MCF 10A (cell line): ENCODE data around the gene ANGPTL2. TPM values are rescaled to one million over a fixed set of nuclear protein-coding genes. Genes with fewer than 3 reads are reported as not detected.

ENCODE experiments used
- BruUV-seq: library from RNA; stranded (reverse); fragments of 400-500 nt; replicated peaks from 2 replicates; lab custom pipeline; 2021; lab: Mats Ljungman, UMichigan
- CTCF ChIA-PET: fragments of 300-600 bp; sonication (Branson Sonifier 250); formaldehyde crosslinking; extraction: SDS; loops from one replicate; lab custom pipeline; 2021; ENCODE audit warnings: antibody characterized with exemption, inconsistent platforms; lab: Yijun Ruan, JAX
- POLR2A ChIA-PET: fragments of 300-600, 350-650 bp; sonication (Branson Sonifier 250); formaldehyde crosslinking; extraction: SDS; loops from one replicate; lab custom pipeline; 2020; ENCODE audit warnings: antibody characterized with exemption, inconsistent platforms; lab: Yijun Ruan, JAX
- DNase-seq: peaks from one replicate; pipeline ENCODE4 v3.0.0-alpha.2; 2018; ENCODE audit not compliant: unreplicated experiment
- H3K27ac Mint-ChIP-seq: one replicate; pipeline ENCODE4 v1.8.0; 2022; ENCODE audit warnings: mild to moderate bottlenecking, low read depth, mixed read lengths; ENCODE audit not compliant: unreplicated experiment
- H3K27me3 Mint-ChIP-seq: one replicate; pipeline ENCODE4 v1.8.0; 2022; ENCODE audit warnings: mixed read lengths; ENCODE audit not compliant: insufficient read depth, unreplicated experiment
- H3K36me3 Mint-ChIP-seq: one replicate; pipeline ENCODE4 v1.8.0; 2022; ENCODE audit warnings: mild to moderate bottlenecking, moderate library complexity, mixed read lengths; ENCODE audit not compliant: insufficient read depth, unreplicated experiment
- H3K4me1 Mint-ChIP-seq: one replicate; pipeline ENCODE4 v1.8.0; 2022; ENCODE audit warnings: mixed read lengths; ENCODE audit not compliant: insufficient read depth, unreplicated experiment
- H3K4me3 Mint-ChIP-seq: one replicate; pipeline ENCODE4 v1.8.0; 2022; ENCODE audit warnings: mild to moderate bottlenecking, moderate library complexity, mixed read lengths; ENCODE audit not compliant: unreplicated experiment
- H3K9me3 Mint-ChIP-seq: one replicate; pipeline ENCODE4 v1.8.0; 2022; ENCODE audit warnings: mixed read lengths; ENCODE audit not compliant: unreplicated experiment
- intact Hi-C: fragments of 100-400 bp; cut with micrococcal nuclease; formaldehyde crosslinking; loops from 2 replicates; pipeline ENCODE4 v1.14.1; 2022
- total RNA-seq: library from RNA; stranded (reverse); gene quantifications from 2 replicates; pipeline ENCODE4 v1.2.3, GENCODE V29; 2022
- TF ChIP-seq, protein P1 (sequence below): fragments of 200-600 bp; IDR thresholded peaks from one replicate; pipeline ENCODE4 v1.8.0; 2022; ENCODE audit warnings: antibody characterized with exemption, mild to moderate bottlenecking; ENCODE audit not compliant: unreplicated experiment

The ANGPTL2 gene
- total RNA-seq, 1 experiment from 2014 or later: not detected

DNA sequence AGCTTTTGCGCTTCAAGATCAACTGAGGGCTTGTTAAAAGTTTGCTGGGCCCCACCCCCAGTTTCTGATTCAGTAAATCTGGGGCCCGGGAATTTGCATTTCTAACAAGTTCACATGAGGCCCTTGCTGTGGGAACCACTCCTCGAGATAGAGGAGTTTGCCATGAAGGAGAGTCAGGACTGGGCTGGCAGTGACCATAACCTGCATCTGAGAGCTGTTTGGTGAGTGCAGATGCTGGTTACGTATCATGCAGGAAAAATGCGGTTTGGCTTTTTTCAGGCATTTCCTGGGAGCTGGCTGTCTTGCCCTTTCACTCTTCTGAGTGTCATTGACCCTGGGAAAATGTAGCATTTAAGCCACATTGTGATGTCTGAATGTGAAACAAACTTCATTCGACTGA lies 9.4 kb upstream of the ANGPTL2 start:
- DNase-seq: peak; percentile 19
- CTCF ChIA-PET: interaction anchor here (0.8 kb wide), 1 partner anchor 14 kb away, joined by 4 read pairs; no protein-coding TSS in a partner anchor
- intact Hi-C loops: no loop called here
- H3K27ac Mint-ChIP-seq: no peak overlapping the region
- peaks cover 20% of the 10 kb centered on the region for H3K27me3 Mint-ChIP-seq
- POLR2A ChIA-PET: interaction anchor here (0.6 to 1.5 kb wide), 3 partner anchors 9 to 56 kb away, joined by 3 to 6 read pairs (median 5); no protein-coding TSS in a partner anchor
- H3K9me3 Mint-ChIP-seq: no peaks in the 10 kb centered on the region
- no peak overlapping the region for H3K4me3 Mint-ChIP-seq
- no peaks in the 10 kb centered on the region for H3K36me3 Mint-ChIP-seq
- peaks cover 12% of the 10 kb centered on the region for H3K4me1 Mint-ChIP-seq
- BruUV-seq: no TSS peak
- TF ChIP-seq, protein P1, sequence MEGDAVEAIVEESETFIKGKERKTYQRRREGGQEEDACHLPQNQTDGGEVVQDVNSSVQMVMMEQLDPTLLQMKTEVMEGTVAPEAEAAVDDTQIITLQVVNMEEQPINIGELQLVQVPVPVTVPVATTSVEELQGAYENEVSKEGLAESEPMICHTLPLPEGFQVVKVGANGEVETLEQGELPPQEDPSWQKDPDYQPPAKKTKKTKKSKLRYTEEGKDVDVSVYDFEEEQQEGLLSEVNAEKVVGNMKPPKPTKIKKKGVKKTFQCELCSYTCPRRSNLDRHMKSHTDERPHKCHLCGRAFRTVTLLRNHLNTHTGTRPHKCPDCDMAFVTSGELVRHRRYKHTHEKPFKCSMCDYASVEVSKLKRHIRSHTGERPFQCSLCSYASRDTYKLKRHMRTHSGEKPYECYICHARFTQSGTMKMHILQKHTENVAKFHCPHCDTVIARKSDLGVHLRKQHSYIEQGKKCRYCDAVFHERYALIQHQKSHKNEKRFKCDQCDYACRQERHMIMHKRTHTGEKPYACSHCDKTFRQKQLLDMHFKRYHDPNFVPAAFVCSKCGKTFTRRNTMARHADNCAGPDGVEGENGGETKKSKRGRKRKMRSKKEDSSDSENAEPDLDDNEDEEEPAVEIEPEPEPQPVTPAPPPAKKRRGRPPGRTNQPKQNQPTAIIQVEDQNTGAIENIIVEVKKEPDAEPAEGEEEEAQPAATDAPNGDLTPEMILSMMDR: no peak

DNA sequence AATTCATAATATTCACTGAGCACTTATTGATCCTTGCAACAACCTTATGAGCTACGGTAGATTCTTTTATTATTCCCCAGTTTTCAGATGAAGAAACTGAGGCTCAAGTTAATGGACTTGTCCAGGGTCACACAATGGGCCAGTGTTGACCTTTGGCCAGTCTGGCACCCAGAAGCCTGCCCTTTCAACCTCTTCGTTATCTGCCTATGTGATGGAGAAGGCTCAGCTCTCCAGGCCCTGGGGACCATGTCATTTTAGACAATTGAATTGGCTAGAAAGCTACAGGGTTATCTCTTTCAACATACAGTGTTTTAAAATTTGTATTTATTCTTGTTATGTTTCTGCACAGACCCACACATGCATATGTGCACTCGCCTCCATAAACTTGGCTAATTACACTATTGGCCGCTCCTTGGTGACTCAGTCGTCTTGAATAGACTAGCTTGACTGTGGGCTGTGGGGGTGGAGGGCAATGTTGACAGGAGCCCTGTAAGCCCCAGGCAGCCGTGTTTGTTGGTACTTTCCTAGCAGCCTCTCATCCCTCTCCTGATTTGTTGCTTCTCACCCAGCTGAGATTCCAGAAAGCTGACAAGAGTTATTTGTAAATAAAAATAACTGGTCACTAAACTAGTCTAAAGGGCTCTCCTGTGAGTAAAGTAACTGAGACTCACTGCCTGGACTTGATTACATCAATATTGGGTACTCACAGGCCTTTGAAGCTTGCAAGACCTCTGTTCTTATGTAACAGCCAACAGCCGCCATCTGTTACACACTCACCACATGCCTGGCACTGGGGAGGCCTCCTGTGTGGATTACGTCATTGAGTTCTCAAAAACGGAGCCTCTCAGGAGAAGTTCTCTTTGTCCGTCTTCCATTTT lies 8.5 kb upstream of the ANGPTL2 start:
- peak; percentile 91 for DNase-seq
- H3K27ac Mint-ChIP-seq: no peak overlapping the region
- peaks cover 22% of the 10 kb centered on the region for H3K27me3 Mint-ChIP-seq
- H3K9me3 Mint-ChIP-seq: no peaks in the 10 kb centered on the region
- CTCF ChIA-PET: interaction anchor here (0.6 to 0.9 kb wide), 2 partner anchors 10 to 11 kb away, joined by 3 to 4 read pairs; no protein-coding TSS in a partner anchor
- BruUV-seq: no TSS peak
- no peak overlapping the region for H3K4me3 Mint-ChIP-seq
- TF ChIP-seq, protein P1: no peak
- no peaks in the 10 kb centered on the region for H3K36me3 Mint-ChIP-seq
- POLR2A ChIA-PET: interaction anchor here (0.7 to 1.5 kb wide), 3 partner anchors 10 to 60 kb away, joined by 3 to 6 read pairs (median 3); no protein-coding TSS in a partner anchor
- intact Hi-C loops: no loop called here
- peaks cover 12% of the 10 kb centered on the region for H3K4me1 Mint-ChIP-seq

DNA sequence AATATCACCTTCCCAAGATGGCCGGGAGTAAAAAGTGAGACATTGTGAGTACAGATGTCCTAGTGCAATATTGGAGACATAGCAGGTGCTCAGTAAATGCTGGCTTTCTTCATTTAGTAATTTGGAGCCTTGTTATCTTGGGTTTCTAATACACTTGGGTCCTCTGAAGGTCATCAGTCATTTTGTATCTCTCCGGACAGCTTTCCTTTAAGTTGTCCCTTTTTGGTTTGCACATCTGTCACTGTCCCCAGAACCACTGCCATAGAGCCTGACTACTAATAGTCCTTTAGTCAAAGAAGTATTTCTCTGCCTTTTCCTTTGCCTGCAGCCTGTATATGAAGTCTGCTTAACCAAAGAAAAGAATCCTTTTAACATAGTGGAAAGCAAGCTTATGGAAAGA lies 7.8 kb upstream of the ANGPTL2 start:
- ChIA-PET POLR2A (interaction anchor here (1.5 kb wide), 1 partner anchor 58 kb away, joined by 6 read pairs; no protein-coding TSS in a partner anchor), CTCF (interaction anchor here (0.9 kb wide), 1 partner anchor 10 kb away, joined by 4 read pairs; no protein-coding TSS in a partner anchor)
- no peaks in the 10 kb centered on the region for H3K9me3 Mint-ChIP-seq
- BruUV-seq: no TSS peak
- no peak overlapping the region for H3K27ac Mint-ChIP-seq
- no peaks in the 10 kb centered on the region for H3K36me3 Mint-ChIP-seq
- DNase-seq: no peak
- peaks cover 12% of the 10 kb centered on the region for H3K4me1 Mint-ChIP-seq
- TF ChIP-seq, protein P1: no peak
- peaks cover 22% of the 10 kb centered on the region for H3K27me3 Mint-ChIP-seq
- H3K4me3 Mint-ChIP-seq: no peak overlapping the region
- intact Hi-C loops: no loop called here

DNA sequence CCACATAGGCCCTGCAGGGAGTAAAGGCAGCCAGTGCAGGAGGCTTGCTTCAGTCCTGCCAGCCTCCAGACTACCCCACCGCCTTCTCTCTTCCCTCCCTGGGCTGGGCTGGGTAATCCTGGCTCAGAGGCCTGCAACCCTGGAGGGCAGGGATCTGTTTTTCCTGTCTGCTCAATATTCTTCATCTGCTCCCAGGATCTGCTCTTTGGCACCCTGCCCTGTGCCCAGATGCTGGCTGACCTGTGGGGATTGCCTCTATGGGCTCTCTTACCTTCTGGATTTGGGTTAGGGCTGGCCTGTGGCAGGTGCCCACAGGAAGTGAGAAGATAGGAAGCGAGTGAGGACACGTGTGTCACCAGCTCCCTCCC lies 7.3 kb upstream of the ANGPTL2 start:
- intact Hi-C loops: no loop called here
- no TSS peak for BruUV-seq
- H3K27ac Mint-ChIP-seq: no peak overlapping the region
- no peaks in the 10 kb centered on the region for H3K36me3 Mint-ChIP-seq
- H3K9me3 Mint-ChIP-seq: no peaks in the 10 kb centered on the region
- H3K4me1 Mint-ChIP-seq: peaks cover 12% of the 10 kb centered on the region
- peaks cover 28% of the 10 kb centered on the region for H3K27me3 Mint-ChIP-seq
- ChIA-PET POLR2A (interaction anchor here (1.3 kb wide), 2 partner anchors 37 to 57 kb away, joined by 6 read pairs; no protein-coding TSS in a partner anchor), CTCF (interaction anchor here (0.9 kb wide), 1 partner anchor 11 kb away, joined by 4 read pairs; no protein-coding TSS in a partner anchor)
- peak; percentile 12 for DNase-seq
- H3K4me3 Mint-ChIP-seq: no peak overlapping the region
- TF ChIP-seq, protein P1: no peak
